ENCODE results near the gene STX4. TPM values are rescaled to one million over a fixed set of nuclear protein-coding genes. Genes with fewer than 3 reads are reported as not detected.

STX4 gene
- polyA plus RNA-seq, 2 of the 4 experiments (the other 2 are of a cell fraction) = 39.7 to 73.9 TPM

DNA sequence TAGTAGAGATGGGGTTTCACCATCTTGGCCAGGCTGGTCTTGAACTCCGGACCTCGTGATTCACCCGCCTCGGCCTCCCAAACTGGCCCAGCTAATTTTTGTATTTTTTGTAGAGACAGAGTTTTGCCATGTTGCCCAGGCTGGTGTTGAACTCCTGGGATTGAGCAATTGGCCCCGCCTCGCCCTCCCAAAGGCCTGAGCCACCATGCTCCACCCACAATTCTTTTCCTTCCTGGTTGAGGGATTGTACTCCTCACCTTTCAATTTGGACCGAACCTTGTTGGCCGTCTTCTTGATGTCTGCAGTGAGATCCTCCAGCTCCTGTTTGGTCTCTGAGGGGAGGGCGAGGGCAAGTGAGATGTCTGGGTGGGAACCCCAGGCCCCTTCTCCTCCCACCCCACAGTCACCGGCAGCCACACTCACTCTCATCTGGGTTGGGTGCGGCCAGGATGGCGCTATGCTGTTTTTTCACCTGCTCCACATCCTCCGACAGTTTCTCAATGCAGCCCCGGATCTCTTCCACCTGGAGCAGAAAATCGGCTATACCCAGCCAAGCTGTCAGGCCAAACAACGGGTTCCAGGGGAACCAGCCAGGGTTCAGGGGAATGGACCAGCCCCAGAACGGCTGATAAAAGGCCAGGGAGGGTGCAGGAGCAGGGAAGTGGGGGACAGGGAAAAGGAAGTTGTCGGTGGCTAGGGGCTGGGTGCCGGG lies 32.5 kb upstream of the STX4 start:
- FAIRE-seq = no peak
- CTCF ChIA-PET = interaction anchor here (0.5 to 3.6 kb wide), 3 partner anchors 16 to 442 kb away, joined by 3 to 25 read pairs (median 4); partner anchors contain the start of genes HSD3B7 and ZNF843

DNA sequence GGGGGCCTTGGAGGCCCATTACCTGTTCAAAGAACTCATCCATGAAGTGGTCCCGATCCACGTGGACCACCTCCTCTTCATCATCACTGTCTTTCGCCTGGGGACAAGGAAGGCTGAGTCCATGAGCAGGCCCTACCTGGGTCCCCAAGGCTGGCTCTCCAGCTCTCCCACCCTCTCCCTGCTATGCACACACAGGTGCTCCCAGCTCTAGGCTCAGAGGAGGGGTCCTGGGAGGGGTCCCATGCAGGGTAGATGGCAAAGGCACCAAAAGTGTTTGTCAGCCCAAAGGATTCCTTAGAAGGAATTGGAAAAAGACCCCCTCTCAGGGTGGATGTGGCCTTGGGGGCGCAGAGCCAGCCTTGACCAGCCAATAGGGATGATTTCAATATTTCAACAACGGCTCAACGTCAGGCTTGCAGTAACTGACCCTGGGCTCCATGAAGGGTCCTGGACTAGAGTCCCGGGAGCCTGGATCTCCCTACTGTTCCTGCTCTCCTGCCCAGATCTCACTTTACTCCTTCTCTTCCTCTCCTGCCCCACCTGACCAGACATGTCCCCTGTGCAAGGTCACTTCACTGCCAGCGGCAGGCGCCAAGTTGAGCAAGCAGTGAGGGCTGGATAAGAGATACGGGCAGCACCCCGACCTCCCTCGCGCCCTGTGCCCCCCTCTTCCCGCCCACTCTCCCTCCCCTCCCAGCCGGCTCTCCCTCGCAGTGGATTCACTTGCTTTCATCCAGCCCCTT lies 31.7 kb upstream of the STX4 start:
- peak overlapping the region in 1 of 2 experiments; percentile 24; a peak in 1 of 6 replicates for H3K27ac ChIP-seq

More for the DNA sequence above, 32.5 kb upstream of the STX4 start:
- no peak for TF ChIP-seq TP53 (CRISPR knock-in tag; IDR thresholded peaks at IDR 0.05)
- TF ChIP-seq MYC (IDR thresholded peaks at IDR 0.05; ENCODE audit: borderline replicate concordance, low read length) = no peak
- no peak for TF ChIP-seq ZSCAN20 (CRISPR knock-in tag; IDR thresholded peaks at IDR 0.05)
- no peak for TF ChIP-seq JUN (IDR thresholded peaks at IDR 0.05)
- no peak for TF ChIP-seq CHD4 (IDR thresholded peaks at IDR 0.05; ENCODE audit: borderline replicate concordance)
- TF ChIP-seq FOSL2 (IDR thresholded peaks at IDR 0.05) = no peak
- TF ChIP-seq FOSL2 (CRISPR knock-in tag; IDR thresholded peaks at IDR 0.05) = no peak
- TF ChIP-seq, protein P1, sequence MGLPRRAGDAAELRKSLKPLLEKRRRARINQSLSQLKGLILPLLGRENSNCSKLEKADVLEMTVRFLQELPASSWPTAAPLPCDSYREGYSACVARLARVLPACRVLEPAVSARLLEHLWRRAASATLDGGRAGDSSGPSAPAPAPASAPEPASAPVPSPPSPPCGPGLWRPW (IDR thresholded peaks at IDR 0.05) = no peak
- no peak for TF ChIP-seq EP300 (IDR thresholded peaks at IDR 0.05)
- no peak for TF ChIP-seq MAZ (IDR thresholded peaks at IDR 0.05; ENCODE audit: borderline replicate concordance, low read depth, low read length)
- TF ChIP-seq BHLHE40 (IDR thresholded peaks at IDR 0.05; ENCODE audit: low read depth, low read length) = no peak
- no peak for TF ChIP-seq EHMT2 (IDR thresholded peaks at IDR 0.05; ENCODE audit: low read depth)
- no peak for TF ChIP-seq CBX8 (IDR thresholded peaks at IDR 0.05)
- TF ChIP-seq CHD2 (IDR thresholded peaks at IDR 0.05; ENCODE audit: low read length, partially characterized antibody) = no peak
- TF ChIP-seq ZC3H11A (IDR thresholded peaks at IDR 0.05) = no peak
- TF ChIP-seq ZNF302 (CRISPR knock-in tag; IDR thresholded peaks at IDR 0.05) = no peak
- TF ChIP-seq, protein P2, sequence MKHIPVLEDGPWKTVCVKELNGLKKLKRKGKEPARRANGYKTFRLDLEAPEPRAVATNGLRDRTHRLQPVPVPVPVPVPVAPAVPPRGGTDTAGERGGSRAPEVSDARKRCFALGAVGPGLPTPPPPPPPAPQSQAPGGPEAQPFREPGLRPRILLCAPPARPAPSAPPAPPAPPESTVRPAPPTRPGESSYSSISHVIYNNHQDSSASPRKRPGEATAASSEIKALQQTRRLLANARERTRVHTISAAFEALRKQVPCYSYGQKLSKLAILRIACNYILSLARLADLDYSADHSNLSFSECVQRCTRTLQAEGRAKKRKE (CRISPR knock-in tag; IDR thresholded peaks at IDR 0.05; ENCODE audit: low read depth) = no peak
- ATAC-seq = no peak
- POLR2A ChIA-PET = no interaction called here
- H3K4me2 ChIP-seq = no peak overlapping the region
- DNase-seq (ENCODE audit: low read depth in 1 of 2, low spot score in 1 of 2) = no peak
- H3K4me3 ChIP-seq = no peak overlapping the region
- peaks cover 29% of the 10 kb centered on the region for H3K4me1 ChIP-seq
- 94% methylated on average over 19 of the region's 19 CpGs for WGBS (ENCODE audit: missing lambda C conversion rate)
- no peaks in the 10 kb centered on the region for H3K9me3 ChIP-seq
- peak overlapping the region in 1 of 2 experiments; percentile 24; a peak in 3 of 6 replicates for H3K27ac ChIP-seq

More for the DNA sequence above, 31.7 kb upstream of the STX4 start:
- Histone ChIP-seq H3K4me2 (no peak overlapping the region), H3K9me3 (no peaks in the 10 kb centered on the region), H3K4me3 (no peak overlapping the region), H3K4me1 (peaks cover 26% of the 10 kb centered on the region)
- TF ChIP-seq TFCP2L1 (CRISPR knock-in tag; IDR thresholded peaks at IDR 0.05) = no peak
- TF ChIP-seq EP300 (IDR thresholded peaks at IDR 0.05) = no peak
- TF ChIP-seq POLR2A (IDR thresholded peaks at IDR 0.05; ENCODE audit: low read length) = no peak
- no peak for TF ChIP-seq RAD21 (conservative IDR thresholded peaks at IDR 0.05 in 1 of 2, IDR thresholded peaks at IDR 0.05 in 1 of 2)
- TF ChIP-seq RFX5 (IDR thresholded peaks at IDR 0.05) = no peak
- TF ChIP-seq, protein P3, sequence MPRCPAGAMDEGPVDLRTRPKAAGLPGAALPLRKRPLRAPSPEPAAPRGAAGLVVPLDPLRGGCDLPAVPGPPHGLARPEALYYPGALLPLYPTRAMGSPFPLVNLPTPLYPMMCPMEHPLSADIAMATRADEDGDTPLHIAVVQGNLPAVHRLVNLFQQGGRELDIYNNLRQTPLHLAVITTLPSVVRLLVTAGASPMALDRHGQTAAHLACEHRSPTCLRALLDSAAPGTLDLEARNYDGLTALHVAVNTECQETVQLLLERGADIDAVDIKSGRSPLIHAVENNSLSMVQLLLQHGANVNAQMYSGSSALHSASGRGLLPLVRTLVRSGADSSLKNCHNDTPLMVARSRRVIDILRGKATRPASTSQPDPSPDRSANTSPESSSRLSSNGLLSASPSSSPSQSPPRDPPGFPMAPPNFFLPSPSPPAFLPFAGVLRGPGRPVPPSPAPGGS (IDR thresholded peaks at IDR 0.05) = no peak
- no peak for TF ChIP-seq JUN (IDR thresholded peaks at IDR 0.05)
- TF ChIP-seq, protein P4, sequence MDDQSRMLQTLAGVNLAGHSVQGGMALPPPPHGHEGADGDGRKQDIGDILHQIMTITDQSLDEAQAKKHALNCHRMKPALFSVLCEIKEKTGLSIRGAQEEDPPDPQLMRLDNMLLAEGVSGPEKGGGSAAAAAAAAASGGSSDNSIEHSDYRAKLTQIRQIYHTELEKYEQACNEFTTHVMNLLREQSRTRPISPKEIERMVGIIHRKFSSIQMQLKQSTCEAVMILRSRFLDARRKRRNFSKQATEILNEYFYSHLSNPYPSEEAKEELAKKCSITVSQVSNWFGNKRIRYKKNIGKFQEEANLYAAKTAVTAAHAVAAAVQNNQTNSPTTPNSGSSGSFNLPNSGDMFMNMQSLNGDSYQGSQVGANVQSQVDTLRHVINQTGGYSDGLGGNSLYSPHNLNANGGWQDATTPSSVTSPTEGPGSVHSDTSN (IDR thresholded peaks at IDR 0.05) = no peak
- no peak for TF ChIP-seq JUNB (IDR thresholded peaks at IDR 0.05)
- TF ChIP-seq, protein P2 (CRISPR knock-in tag; IDR thresholded peaks at IDR 0.05; ENCODE audit: low read depth) = no peak
- TF ChIP-seq PHF8 (IDR thresholded peaks at IDR 0.05; ENCODE audit: borderline replicate concordance, low read depth) = no peak
- TF ChIP-seq, protein P5, sequence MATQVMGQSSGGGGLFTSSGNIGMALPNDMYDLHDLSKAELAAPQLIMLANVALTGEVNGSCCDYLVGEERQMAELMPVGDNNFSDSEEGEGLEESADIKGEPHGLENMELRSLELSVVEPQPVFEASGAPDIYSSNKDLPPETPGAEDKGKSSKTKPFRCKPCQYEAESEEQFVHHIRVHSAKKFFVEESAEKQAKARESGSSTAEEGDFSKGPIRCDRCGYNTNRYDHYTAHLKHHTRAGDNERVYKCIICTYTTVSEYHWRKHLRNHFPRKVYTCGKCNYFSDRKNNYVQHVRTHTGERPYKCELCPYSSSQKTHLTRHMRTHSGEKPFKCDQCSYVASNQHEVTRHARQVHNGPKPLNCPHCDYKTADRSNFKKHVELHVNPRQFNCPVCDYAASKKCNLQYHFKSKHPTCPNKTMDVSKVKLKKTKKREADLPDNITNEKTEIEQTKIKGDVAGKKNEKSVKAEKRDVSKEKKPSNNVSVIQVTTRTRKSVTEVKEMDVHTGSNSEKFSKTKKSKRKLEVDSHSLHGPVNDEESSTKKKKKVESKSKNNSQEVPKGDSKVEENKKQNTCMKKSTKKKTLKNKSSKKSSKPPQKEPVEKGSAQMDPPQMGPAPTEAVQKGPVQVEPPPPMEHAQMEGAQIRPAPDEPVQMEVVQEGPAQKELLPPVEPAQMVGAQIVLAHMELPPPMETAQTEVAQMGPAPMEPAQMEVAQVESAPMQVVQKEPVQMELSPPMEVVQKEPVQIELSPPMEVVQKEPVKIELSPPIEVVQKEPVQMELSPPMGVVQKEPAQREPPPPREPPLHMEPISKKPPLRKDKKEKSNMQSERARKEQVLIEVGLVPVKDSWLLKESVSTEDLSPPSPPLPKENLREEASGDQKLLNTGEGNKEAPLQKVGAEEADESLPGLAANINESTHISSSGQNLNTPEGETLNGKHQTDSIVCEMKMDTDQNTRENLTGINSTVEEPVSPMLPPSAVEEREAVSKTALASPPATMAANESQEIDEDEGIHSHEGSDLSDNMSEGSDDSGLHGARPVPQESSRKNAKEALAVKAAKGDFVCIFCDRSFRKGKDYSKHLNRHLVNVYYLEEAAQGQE (IDR thresholded peaks at IDR 0.05) = no peak
- TF ChIP-seq, protein P6, sequence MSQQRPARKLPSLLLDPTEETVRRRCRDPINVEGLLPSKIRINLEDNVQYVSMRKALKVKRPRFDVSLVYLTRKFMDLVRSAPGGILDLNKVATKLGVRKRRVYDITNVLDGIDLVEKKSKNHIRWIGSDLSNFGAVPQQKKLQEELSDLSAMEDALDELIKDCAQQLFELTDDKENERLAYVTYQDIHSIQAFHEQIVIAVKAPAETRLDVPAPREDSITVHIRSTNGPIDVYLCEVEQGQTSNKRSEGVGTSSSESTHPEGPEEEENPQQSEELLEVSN (IDR thresholded peaks at IDR 0.05; ENCODE audit: borderline replicate concordance, low read depth) = no peak
- TF ChIP-seq, protein P7, sequence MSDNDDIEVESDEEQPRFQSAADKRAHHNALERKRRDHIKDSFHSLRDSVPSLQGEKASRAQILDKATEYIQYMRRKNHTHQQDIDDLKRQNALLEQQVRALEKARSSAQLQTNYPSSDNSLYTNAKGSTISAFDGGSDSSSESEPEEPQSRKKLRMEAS (IDR thresholded peaks at IDR 0.05) = no peak
- no peak for TF ChIP-seq HOXB13 (CRISPR knock-in tag; IDR thresholded peaks at IDR 0.05; ENCODE audit: low read depth)
- no peak for TF ChIP-seq SREBF2 (IDR thresholded peaks at IDR 0.05)
- no peak for TF ChIP-seq KDM1A (IDR thresholded peaks at IDR 0.05; ENCODE audit: low read depth)
- ATAC-seq (no peak), FAIRE-seq (no peak), DNase-seq (ENCODE audit: low read depth in 1 of 2, low spot score in 1 of 2) (no peak)
- CTCF ChIA-PET = interaction anchor here (0.5 to 3.7 kb wide), 3 partner anchors 16 to 94 kb away, joined by 3 to 15 read pairs (median 4); partner anchors contain the start of gene HSD3B7
- POLR2A ChIA-PET = interaction anchor here (0.7 kb wide), 1 partner anchor 178 kb away, joined by 7 read pairs; the partner anchor contains the start of gene FUS
- WGBS (ENCODE audit: missing lambda C conversion rate) = 81% methylated on average over 16 of the region's 16 CpGs

Data from A549 (cell line).